Measurements from ENCODE around the gene MRC2. TPM values are rescaled to one million over a fixed set of nuclear protein-coding genes. Genes with fewer than 3 reads are reported as not detected.

The MRC2 gene
- total RNA-seq, 4 donors from 2014 or later: 23.3 to 59.8 (median 39.9) TPM

DNA sequence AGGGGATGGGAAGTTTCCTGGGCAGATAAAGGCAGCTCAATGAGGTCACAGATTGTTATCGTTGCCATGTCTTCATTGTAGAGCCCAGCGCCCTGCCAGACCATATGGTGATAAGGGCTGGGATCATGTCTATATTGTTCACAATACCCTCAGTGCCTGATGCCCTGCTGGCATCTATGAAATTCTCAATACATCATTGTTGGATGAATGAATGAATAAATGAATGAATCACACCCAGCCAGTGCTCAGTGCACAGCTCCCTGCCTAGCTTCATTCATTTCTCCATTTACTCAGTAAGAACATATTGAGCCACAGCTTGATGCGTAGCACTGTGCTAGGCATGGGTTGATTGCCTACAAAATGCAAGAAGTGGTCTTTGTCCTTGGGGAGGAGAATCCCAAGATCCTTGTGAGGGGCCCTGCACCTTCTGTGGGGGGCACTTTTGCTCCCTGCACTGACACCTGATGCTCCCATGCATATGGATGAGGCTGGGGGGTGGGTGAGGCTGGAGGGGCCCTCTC, 29.7 kb downstream of the MRC2 start:
- TF ChIP-seq CTCF (IDR thresholded peaks at IDR 0.05): no peak
- TF ChIP-seq POLR2A (IDR thresholded peaks at IDR 0.05): no peak
- no peak for TF ChIP-seq EP300 (IDR thresholded peaks at IDR 0.05)
- no peak for TF ChIP-seq POLR2AphosphoS5 (IDR thresholded peaks at IDR 0.05)
- no peaks in the 10 kb centered on the region for H3K36me3 ChIP-seq
- H3K4me1 ChIP-seq: peaks cover 0 to 24% (median 20%) of the 10 kb centered on the region in 3 donors
- peaks cover 22% of the 10 kb centered on the region for H3K27me3 ChIP-seq
- no peak for ATAC-seq
- H3K9me3 ChIP-seq: peaks cover 0 to 19% (median 0%) of the 10 kb centered on the region in 3 donors
- 73 to 93% methylated on average over 2 to 3 of the region's 3 CpGs for WGBS, 2 donors (ENCODE audit: low coverage in 1 of 2)
- no peak overlapping the region for H3K27ac ChIP-seq
- H3K4me3 ChIP-seq: no peak overlapping the region

GRCh38 chr17:62657690-62658089, 30.2 kb downstream of the MRC2 start:
- TF ChIP-seq POLR2AphosphoS5 (IDR thresholded peaks at IDR 0.05): no peak
- TF ChIP-seq CTCF (IDR thresholded peaks at IDR 0.05): no peak
- no peak for TF ChIP-seq POLR2A (IDR thresholded peaks at IDR 0.05)
- no peak for TF ChIP-seq EP300 (IDR thresholded peaks at IDR 0.05)
- WGBS, 2 donors (ENCODE audit: low coverage in 1 of 2): 71 to 100% methylated on average over 1 to 5 of the region's 9 CpGs
- Histone ChIP-seq H3K27me3 (peaks cover 17% of the 10 kb centered on the region), H3K36me3 (no peaks in the 10 kb centered on the region), H3K27ac (no peak overlapping the region), H3K4me1 (peaks cover 0 to 19% (median 17%) of the 10 kb centered on the region in 3 donors), H3K4me3 (no peak overlapping the region), H3K9me3 (peaks cover 0 to 19% (median 0%) of the 10 kb centered on the region in 3 donors)
- ATAC-seq: no peak

DNA sequence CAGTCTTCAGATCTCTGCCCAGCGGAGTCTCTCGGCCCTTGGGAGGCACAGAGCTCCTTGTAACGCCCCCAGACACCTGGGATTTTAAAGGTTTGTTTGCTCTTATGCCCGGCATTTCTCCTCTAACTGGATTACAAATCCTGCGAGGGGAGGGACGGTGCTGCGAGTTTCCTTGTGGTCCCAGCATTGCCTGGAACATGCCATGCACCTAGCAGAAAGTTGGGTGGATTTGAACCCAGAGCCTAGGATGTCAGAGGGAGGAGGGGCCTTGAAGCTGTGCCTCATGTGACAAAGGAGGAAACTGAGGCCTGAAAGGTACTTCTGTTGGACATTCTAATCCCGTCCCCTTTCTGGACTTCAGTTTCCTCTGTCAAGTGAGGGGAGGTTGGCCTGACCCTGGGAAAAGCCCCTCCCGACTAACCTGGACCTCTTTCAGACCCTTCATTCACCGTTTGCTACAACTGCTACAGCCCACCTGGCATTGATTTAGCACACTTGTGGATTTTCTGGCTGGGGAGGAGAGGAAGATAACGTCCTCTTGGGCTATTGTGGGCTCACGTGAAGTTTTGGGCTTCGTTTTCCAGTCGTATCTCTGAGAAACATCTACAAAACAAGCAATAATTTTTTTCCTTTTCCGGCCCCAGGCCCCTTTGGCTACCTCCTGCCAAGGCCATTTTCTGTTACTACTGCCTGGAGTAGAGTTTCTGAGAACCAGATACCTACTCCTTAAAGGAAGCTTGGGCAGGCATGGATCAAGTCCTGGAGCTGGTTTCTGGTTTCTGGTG, 30.9 kb downstream of the MRC2 start:
- H3K9me3 ChIP-seq: peaks cover 0 to 19% (median 0%) of the 10 kb centered on the region in 3 donors
- WGBS, 2 donors (ENCODE audit: low coverage in 1 of 2): 80 to 83% methylated on average over 8 to 13 of the region's 15 CpGs
- H3K4me1 ChIP-seq: peaks cover 0 to 13% (median 11%) of the 10 kb centered on the region in 3 donors
- H3K27ac ChIP-seq: no peak overlapping the region
- no peaks in the 10 kb centered on the region for H3K36me3 ChIP-seq
- ATAC-seq: no peak
- TF ChIP-seq EP300 (IDR thresholded peaks at IDR 0.05) (no peak), CTCF (IDR thresholded peaks at IDR 0.05) (no peak), POLR2A (IDR thresholded peaks at IDR 0.05) (no peak), POLR2AphosphoS5 (IDR thresholded peaks at IDR 0.05) (no peak)
- H3K27me3 ChIP-seq: peaks cover 11% of the 10 kb centered on the region
- H3K4me3 ChIP-seq: no peak overlapping the region

DNA sequence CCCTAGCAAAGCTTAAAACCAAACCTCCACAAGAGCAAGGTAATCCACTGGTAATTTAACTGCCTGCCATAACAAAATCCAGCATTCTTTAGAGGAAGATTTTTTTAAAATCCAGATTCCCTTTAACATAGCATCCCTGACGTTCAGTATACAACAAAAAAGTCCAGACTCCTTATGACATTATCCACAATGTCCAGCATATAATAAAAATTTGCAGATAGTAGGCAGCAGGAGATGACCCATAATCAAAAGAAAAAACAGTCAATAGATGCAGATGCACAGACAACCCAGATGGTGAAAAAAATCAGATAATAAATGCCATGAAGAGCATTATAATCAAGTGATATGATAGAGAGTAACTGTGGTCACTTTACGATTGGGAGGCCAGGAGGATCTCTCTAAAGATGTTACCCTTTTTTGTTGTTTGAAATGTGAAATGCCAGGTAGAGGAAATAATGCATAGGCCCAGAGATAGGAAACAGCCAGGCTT, 33.2 kb downstream of the MRC2 start:
- H3K4me1 ChIP-seq: no peaks in the 10 kb centered on the region
- H3K9me3 ChIP-seq: peaks cover 0 to 19% (median 0%) of the 10 kb centered on the region in 3 donors
- no peak overlapping the region for H3K27ac ChIP-seq
- ATAC-seq: no peak
- H3K27me3 ChIP-seq: no peaks in the 10 kb centered on the region
- no peak for TF ChIP-seq CTCF (IDR thresholded peaks at IDR 0.05)
- TF ChIP-seq POLR2AphosphoS5 (IDR thresholded peaks at IDR 0.05): no peak
- TF ChIP-seq EP300 (IDR thresholded peaks at IDR 0.05): no peak
- no peak for TF ChIP-seq POLR2A (IDR thresholded peaks at IDR 0.05)
- no peak overlapping the region for H3K4me3 ChIP-seq
- H3K36me3 ChIP-seq: no peaks in the 10 kb centered on the region
- 92 to 100% methylated on average over 2 of the region's 2 CpGs for WGBS, 2 donors (ENCODE audit: low coverage in 1 of 2)

All from gastroesophageal sphincter (tissue), 4 donors.